Prostate gland (tissue), 2 donors: ENCODE results near the gene MEAK7. TPM values are rescaled to one million over a fixed set of nuclear protein-coding genes. Genes with fewer than 3 reads are reported as not detected.

ENCODE experiments used
- DNase-seq: peaks from one replicate; pipeline ENCODE4 v3.0.0-alpha.2; 2019; ENCODE audit warnings: low spot score
- H3K27ac ChIP-seq, 2 donors: fragments of 200-600 bp; sonication (generic); 2 replicates each; pipeline ENCODE4 v1.5.1; 2017 to 2019
- H3K27me3 ChIP-seq: fragments of 200-600 bp; sonication (generic); replicated peaks from 2 replicates; pipeline ENCODE4 v1.5.1; 2019; ENCODE audit not compliant: insufficient read depth
- H3K36me3 ChIP-seq, 2 donors: fragments of 200-600 bp; sonication (generic); 1 replicate in 1 of 2; 2 replicates in 1 of 2; pipeline versions ENCODE4 v1.5.1 to v1.8.1; 2017 to 2019
- H3K4me1 ChIP-seq: fragments of 200-600 bp; sonication (generic); replicated peaks from 2 replicates; pipeline ENCODE4 v1.5.1; 2019
- H3K4me3 ChIP-seq, 2 donors: fragments of 200-600 bp; sonication (generic); 2 replicates each; pipeline ENCODE4 v1.5.1; 2017 to 2019
- H3K9me3 ChIP-seq: fragments of 200-600 bp; sonication (generic); 2 replicates; pipeline ENCODE4 v1.5.1; 2017
- CTCF ChIP-seq, 4 experiments: fragments of 200-600 bp in 2 of 4; fragments of 450-650 bp in 2 of 4; sonication (generic) in 2 of 4; IDR thresholded peaks; 1 replicate in 3 of 4; 2 replicates in 1 of 4; pipeline ENCODE4 v1.5.1; 2016 to 2019; ENCODE audit warnings: antibody characterized with exemption in 4 of 4, mild to moderate bottlenecking in 2 of 4, moderate library complexity in 2 of 4
- POLR2A ChIP-seq: fragments of 450-650 bp; IDR thresholded peaks from one replicate; pipeline ENCODE4 v1.6.1; 2016; ENCODE audit warnings: antibody characterized with exemption, mild to moderate bottlenecking
- POLR2AphosphoS5 ChIP-seq: sonication (generic); formaldehyde crosslinking; IDR thresholded peaks from one replicate; pipeline ENCODE4 v1.6.1; 2017; ENCODE audit warnings: antibody characterized with exemption
- WGBS: methylation state at CpG from one replicate; pipeline ENCODE4 v1.1.5; 2018; 5-methylcytosine and 5-hydroxymethylcytosine counted together
- intact Hi-C: fragments of 100-400 bp; cut with DNase I; formaldehyde crosslinking; loops from one replicate; pipeline ENCODE4 v1.14.2; 2022
- total RNA-seq, 2 donors: library from RNA; depleted of rRNA; stranded (reverse); fragments of >200 nt; gene quantifications; one replicate each; pipeline ENCODE4 v1.1.0, GENCODE V29; 2016

MEAK7 gene
- total RNA-seq, 2 donors from 2014 or later: 12.4 to 13.7 TPM

GRCh38 chr16:84513666-84514065, 9.2 kb upstream of the MEAK7 start:
- no peaks in the 10 kb centered on the region for H3K9me3 ChIP-seq
- intact Hi-C loops: loop anchor here (5.0 to 10.0 kb wide), 2 partner anchors 214 to 441 kb away; no protein-coding TSS in a partner anchor
- H3K27ac ChIP-seq: no peak overlapping the region
- 93% methylated on average over 10 of the region's 11 CpGs for WGBS
- H3K27me3 ChIP-seq: no peaks in the 10 kb centered on the region
- no peaks in the 10 kb centered on the region for H3K4me1 ChIP-seq
- no peaks in the 10 kb centered on the region for H3K36me3 ChIP-seq
- TF ChIP-seq CTCF (IDR thresholded peaks at IDR 0.05) (no peak), POLR2A (no peak), POLR2AphosphoS5 (no peak)
- H3K4me3 ChIP-seq: no peak overlapping the region
- no peak for DNase-seq

- TF ChIP-seq POLR2A: no peak
- TF ChIP-seq POLR2AphosphoS5: no peak
- TF ChIP-seq CTCF (IDR thresholded peaks at IDR 0.05): no peak
- no peak for DNase-seq
- no peak overlapping the region for H3K4me3 ChIP-seq
- H3K36me3 ChIP-seq: no peaks in the 10 kb centered on the region
- no peaks in the 10 kb centered on the region for H3K9me3 ChIP-seq
- intact Hi-C loops: loop anchor here (5.0 to 10.0 kb wide), 2 partner anchors 214 to 442 kb away; no protein-coding TSS in a partner anchor
- H3K27me3 ChIP-seq: no peaks in the 10 kb centered on the region
- H3K27ac ChIP-seq: no peak overlapping the region
- 85% methylated on average over 10 of the region's 10 CpGs for WGBS
- H3K4me1 ChIP-seq: no peaks in the 10 kb centered on the region
Measured at GRCh38 chr16:84513123-84513522, 8.7 kb upstream of the MEAK7 start.

GRCh38 chr16:84511831-84512230, 7.4 kb upstream of the MEAK7 start:
- TF ChIP-seq POLR2A (no peak), POLR2AphosphoS5 (no peak), CTCF (IDR thresholded peaks at IDR 0.05) (no peak)
- Histone ChIP-seq H3K27me3 (no peaks in the 10 kb centered on the region), H3K4me1 (no peaks in the 10 kb centered on the region), H3K27ac (no peak overlapping the region), H3K4me3 (no peak overlapping the region), H3K9me3 (no peaks in the 10 kb centered on the region), H3K36me3 (no peaks in the 10 kb centered on the region)
- no peak for DNase-seq
- intact Hi-C loops: loop anchor here (1.0 to 10.0 kb wide), 3 partner anchors 110 to 443 kb away; no protein-coding TSS in a partner anchor
- 76% methylated on average over 13 of the region's 13 CpGs for WGBS

- H3K36me3 ChIP-seq: no peaks in the 10 kb centered on the region
- TF ChIP-seq CTCF (IDR thresholded peaks at IDR 0.05) (peak; percentile 89 to 99 (median 96)), POLR2A (no peak), POLR2AphosphoS5 (peak; percentile 84)
- H3K27ac ChIP-seq: no peak overlapping the region
- no peaks in the 10 kb centered on the region for H3K9me3 ChIP-seq
- no peaks in the 10 kb centered on the region for H3K27me3 ChIP-seq
- no peak overlapping the region for H3K4me3 ChIP-seq
- no peaks in the 10 kb centered on the region for H3K4me1 ChIP-seq
- peak; percentile 75 for DNase-seq
- intact Hi-C loops: loop anchor here (1.0 to 10.0 kb wide), 3 partner anchors 111 to 444 kb away; no protein-coding TSS in a partner anchor
- WGBS: 10% methylated on average over 21 of the region's 21 CpGs
Measured at GRCh38 chr16:84511180-84511800, 6.8 kb upstream of the MEAK7 start.
